Fibroblast of gingiva (primary cell): Measurements from ENCODE around the gene ITPR2.
"Not testable (repeated sequence)": the region's sequence is repeated elsewhere in the genome, so short reads cannot be mapped to it uniquely, and the experiment has no call there.

Experiments used
- DNase-seq: peaks from one replicate; pipeline ENCODE4 v3.0.0-alpha.2; 2011; ENCODE audit warnings: low read depth

The ITPR2 gene

DNA sequence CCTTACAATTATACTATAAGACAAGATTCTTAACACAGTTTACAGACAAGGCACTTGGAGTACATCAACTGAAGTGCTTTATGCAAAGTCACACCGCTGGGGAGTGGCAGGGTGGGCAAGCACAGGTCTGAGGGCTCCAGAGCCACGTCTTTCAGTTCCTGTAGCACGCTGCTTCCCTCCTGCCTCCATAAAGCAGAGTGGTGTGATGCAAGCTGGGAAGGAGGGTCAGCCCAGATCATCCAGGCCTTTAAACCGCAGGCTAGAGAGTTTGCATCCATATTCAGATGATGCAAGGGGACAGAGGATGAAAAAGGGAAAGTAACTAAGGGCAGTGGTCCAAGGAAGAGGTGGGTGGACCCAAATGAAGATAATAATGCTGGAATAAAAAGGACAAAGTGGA, 132.6 kb downstream of the ITPR2 start:
- DNase-seq, result no peak

- DNase-seq, result peak; percentile 10
Measured at GRCh38 chr12:26699237-26699636, 133.8 kb downstream of the ITPR2 start.

- DNase-seq, result no peak
Measured at GRCh38 chr12:26698186-26698585, 134.8 kb downstream of the ITPR2 start.

DNA sequence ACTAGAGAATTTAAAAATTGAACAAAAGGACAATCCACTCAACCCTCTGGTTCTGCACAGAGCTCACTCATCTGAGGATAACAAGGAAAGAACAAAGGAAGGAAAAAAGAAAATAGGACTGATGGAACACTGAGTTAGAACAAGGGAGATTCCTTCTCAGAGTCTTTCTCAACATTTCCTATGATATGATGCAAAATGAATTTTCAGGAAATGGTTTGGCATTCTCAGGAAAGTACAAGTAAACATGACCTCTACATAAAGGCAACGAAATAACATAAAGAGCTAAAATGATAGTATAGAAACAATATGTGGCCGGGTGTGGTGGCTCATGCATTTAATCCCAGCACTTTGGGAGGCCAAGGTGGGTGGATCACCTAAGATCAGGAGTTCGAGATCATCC, 135.8 kb downstream of the ITPR2 start:
- peak; percentile 25 for DNase-seq

DNA sequence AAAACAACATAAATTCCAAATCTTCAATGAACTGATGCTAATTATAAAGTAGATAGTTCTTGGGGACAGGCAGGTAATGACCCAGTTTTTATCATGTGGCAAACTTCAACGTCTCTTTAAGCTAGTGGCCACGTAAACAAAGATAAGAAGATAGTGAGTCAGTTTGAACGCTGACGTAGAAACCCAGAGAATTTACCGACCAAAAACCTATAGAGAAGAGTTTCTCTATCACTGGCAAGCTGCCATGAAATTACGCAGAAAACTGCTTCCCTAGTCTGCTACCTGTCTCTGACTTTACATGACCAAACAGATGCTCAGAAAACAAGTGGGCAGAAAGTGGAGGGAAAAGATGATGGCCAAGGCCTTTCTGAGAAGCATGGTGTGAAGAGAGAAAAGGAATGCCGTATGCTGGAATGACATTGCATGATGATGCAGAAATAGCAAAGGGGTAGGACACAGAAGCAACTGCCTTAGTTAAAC, 136.3 kb downstream of the ITPR2 start:
- DNase-seq, result no peak

DNA sequence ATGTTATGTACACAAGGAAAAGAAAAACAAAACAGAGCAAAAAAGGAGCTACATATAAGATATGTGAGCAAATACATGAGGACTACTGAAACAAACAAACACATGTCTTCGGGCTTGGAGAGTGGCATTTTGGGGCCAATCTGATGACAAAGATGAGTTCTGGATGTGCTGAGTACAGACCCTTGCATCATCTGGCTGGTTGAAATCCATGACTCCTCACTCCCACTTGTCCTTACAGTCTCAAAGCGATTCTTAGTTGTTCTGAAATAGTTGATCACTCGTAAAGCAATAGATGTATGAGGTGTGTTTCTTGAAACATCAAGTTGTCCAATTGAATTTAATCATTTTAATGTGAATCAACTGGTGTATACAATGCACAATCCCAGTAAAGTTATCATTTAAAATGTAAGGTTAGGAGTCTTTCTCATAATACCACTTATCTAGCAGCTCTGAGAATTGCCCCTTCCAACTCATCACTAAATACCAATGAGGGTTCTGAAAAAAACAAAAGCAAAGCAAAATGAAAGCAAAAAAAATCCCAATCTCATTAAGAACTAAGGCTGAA, 136.9 kb downstream of the ITPR2 start:
- DNase-seq, result no peak

DNA sequence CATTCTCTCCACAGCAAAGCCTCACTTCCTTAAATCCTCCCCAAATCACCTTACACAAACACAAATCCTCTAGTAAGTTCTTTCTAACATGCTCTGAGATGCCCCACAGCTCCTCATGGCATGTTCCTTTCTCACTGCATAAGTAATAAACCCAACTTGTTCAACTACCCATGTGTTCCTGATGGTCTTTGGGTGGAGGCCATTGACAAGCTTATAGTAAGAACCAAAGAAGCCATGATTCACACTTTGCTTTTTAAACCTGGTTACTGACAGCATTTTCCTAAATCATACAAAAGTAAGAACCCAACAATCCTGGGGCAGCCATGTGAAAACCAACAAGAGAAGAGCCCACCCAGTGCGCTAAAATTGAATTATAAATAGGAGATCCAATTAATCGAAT, 138.6 kb downstream of the ITPR2 start:
- no peak for DNase-seq

- DNase-seq, result no peak
Measured at GRCh38 chr12:26692407-26692806, 140.6 kb downstream of the ITPR2 start.

DNA sequence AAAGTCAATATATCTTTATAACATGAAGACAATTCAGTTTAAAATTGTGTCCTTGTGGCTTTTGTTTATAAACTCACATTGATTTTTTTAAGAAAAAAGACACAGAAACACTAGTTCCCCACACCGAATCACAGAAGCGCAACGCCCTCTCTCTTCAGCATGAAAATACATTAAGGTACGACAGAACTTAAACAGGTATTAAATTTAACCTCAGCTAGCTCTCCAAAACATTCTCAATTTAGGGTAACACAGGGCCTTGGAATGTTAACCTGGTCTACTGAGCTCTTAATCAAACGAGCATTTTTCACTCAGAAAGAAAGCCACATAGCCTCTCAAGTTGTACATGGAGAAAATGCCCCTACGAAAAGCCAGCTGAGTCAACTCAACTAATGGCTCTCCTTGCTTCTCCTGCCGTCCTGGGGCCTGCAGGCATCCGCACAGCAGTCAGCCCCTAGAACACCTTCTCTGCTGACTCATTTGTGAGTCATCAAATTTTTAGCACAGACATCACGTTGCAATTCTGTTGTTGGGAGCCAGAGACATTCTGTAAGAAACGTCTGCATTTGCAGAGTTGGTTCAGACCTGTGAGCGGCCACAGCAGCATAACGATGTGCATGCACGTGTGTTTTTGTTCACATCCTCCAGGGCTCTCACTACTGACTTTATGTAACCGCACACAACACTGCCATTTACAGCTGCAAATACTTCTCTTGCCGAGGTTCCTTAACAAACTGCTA, 141.6 kb downstream of the ITPR2 start:
- DNase-seq, result peak; percentile 72

DNA sequence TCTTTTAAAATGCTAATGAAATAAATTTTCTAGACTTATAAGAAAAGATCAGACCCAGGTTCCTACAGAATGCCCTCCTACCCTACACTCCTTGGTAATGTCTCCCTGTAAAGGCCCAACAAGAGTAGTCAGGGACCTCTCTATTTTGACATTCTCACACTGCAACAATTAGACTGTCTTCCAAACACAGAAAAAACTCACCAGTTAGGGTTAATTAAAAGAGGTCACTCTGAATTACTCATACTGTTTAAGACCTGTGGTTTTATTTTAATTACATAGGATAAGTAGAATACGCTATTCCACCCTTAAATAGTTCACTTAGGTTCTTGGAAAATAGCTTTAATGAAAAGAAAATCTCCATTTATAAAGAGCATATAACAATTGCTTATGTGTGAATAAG, 142.4 kb downstream of the ITPR2 start:
- DNase-seq, result no peak

- no peak for DNase-seq
Measured at GRCh38 chr12:26689281-26689841, 143.6 kb downstream of the ITPR2 start.

- no peak for DNase-seq
Measured at GRCh38 chr12:26688344-26688904, 144.6 kb downstream of the ITPR2 start.

- DNase-seq, result no peak
Measured at GRCh38 chr12:26686408-26686807, 146.6 kb downstream of the ITPR2 start.

DNA sequence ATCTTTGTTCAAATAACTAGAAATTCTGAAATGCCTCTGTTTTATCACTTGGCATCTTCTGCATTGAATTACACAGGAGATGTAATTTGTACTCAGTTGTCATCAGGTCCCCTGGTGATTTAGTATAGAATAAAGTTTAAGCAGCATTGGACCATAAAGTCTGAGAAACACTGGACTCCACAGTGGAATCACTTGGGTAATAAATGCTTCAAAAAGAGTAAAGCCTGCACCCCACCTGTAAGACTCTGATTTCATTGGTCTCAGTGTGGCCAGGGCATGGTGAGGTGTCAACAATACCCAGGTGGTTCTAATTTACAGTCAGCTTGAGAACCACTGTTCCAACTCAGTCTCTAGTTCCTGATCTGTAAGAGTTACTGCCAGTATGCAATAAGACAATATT, 148.9 kb downstream of the ITPR2 start:
- DNase-seq, result no peak

GRCh38 chr12:26683443-26683842, 149.6 kb downstream of the ITPR2 start:
- DNase-seq, result no peak

DNA sequence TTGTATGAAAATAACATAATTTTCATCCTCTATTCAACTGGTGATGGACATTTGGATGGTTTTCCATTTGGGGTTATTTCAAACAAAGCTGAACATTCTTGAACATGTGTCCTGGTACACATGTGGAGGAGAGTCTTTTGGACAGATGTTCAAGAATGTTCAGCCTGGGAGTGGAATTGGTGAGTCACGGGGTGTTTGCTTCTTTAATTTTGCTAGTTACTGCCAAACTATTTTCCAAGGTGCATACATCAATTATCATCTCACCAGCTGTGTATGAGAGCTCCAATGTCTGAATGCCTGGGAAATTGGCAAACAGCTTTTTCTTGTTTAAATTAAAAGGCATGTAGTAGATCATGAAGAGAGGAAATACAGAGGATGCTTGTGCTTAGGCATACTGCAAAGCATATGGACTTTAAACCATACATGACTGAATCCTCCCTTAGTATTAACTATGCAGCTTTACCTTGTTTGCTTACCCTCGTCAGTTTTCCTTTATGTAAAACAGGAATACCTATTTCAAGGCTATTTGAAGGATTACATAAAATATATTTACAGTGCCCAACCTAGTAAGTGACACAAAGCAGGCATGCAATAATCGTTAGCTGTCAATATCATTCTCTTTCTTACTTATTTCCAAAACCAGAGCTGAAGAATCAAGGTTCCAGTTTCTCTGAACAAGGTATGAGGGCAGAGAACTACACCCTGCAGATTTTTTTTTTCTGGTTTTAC, 152.1 kb downstream of the ITPR2 start:
- DNase-seq, result peak; percentile 26

DNA sequence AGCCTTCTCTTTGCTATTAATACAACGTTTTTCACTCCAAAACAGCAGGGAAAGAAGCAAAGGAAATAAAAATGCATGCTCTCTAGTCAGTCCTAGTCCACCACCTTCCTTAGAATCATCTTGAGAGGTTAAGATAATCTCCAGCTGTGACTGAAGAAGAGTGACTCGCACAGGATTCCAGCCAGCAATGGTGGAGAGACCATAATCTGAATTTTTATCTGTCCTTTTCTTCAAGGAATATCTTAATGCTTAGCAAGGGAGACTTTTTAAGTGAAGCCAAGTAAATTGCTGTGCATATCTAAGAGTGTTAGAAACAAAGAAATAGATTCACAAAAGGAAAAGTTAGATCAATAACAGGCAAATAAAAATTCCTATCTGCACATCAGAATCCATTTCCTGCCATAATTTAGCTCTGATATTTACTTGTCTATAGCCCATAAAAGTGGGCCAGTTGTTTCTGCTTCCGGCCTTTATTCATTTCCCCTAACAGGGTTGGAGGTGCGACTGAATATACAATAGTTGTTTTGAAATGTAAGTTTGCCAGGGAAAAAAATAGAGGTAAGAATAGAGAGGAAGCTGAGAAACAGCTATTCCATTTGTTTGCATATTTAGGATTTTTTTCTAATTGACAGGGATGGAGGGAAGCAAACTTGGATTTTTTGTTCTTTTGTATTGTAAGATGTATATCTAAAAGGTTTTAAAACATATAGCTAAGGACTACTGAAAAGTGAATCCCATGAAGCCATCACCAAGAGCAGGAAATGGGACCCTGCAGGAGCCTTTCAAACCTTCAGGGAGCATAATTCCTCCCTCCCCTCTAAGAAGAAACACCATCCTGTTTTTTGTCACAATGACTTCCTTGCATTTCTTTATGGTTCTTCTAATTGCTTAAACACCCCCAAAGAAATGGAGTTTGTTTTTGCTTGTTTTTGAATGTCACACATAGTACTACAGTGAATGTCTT, 154.0 kb downstream of the ITPR2 start:
- DNase-seq, result no peak

DNA sequence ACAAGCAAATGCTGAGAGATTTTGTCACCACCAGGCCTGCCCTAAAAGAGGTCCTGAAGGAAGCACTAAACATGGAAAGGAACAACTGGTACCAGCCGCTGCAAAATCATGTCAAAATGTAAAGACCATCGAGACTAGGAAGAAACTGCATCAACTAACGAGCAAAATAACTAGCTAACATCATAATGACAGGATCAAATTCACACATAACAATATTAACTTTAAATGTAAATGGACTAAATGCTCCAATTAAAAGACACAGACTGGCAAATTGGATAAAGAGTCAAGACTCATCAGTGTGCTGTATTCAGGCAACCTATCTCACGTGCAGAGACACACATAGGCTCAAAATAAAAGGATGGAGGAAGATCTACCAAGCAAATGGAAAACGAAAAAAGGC, 161.5 kb downstream of the ITPR2 start:
- not testable (repeated sequence) for DNase-seq

GRCh38 chr12:26668847-26669246, 164.1 kb downstream of the ITPR2 start:
- DNase-seq, result peak; percentile 21

- no peak for DNase-seq
Measured at GRCh38 chr12:26668230-26668629, 164.8 kb downstream of the ITPR2 start.

DNA sequence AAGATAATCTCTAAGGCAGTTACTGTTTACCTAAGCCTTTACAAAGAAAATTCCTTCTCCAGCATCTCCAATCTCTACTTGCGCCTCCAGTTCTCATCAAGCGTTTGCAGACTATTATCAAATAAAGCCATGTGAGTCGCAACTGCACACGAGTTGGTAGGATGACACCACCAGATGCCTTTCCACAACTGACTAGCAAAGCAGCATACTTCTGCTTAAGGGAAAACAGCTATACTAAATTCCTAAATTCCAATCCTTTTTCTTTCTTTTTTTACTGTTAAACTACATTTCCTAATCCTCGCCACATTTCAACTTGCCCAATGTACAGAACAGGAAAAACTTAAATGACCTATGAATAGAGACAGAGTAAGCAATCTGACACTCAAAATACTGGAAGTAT, 166.7 kb downstream of the ITPR2 start:
- no peak for DNase-seq
